Measurements from ENCODE around the gene B4GALNT3. TPM values are rescaled to one million over a fixed set of nuclear protein-coding genes. Genes with fewer than 3 reads are reported as not detected.
A peak's percentile ranks its signal among the peaks of the same experiment; 100 is the strongest.

B4GALNT3 gene
- total and polyA plus RNA-seq, 2 of the 13 experiments (the other 11 are each of a cell fraction or from before 2014, with no cell fraction given): 3.2 to 4.4 TPM

GRCh38 chr12:575948-576614, 116.3 kb downstream of the B4GALNT3 start (continued):
- TF ChIP-seq FOXO4 (CRISPR knock-in tag; conservative IDR thresholded peaks at IDR 0.05) (0 out of 2 replicates have a peak, but pooled peaks have one; percentile 53), NPAS2 (CRISPR knock-in tag; IDR thresholded peaks at IDR 0.05; ENCODE audit: borderline replicate concordance) (no peak), RFXAP (CRISPR knock-in tag; IDR thresholded peaks at IDR 0.05; ENCODE audit: borderline replicate concordance) (peak; percentile 55; the same call in 1 of the 2 replicates), ZBTB7B (CRISPR knock-in tag; IDR thresholded peaks at IDR 0.05) (peak; percentile 95), ZNF567 (CRISPR knock-in tag; IDR thresholded peaks at IDR 0.05; ENCODE audit: borderline replicate concordance) (peak; percentile 93; the same call in 1 of the 2 replicates), ZMAT3 (CRISPR knock-in tag; conservative IDR thresholded peaks at IDR 0.05) (peak; percentile 94; the same call in 1 of the 2 replicates), ZNF619 (CRISPR knock-in tag; IDR thresholded peaks at IDR 0.05) (peak; percentile 88; the same call in 1 of the 2 replicates), ZMYM4 (CRISPR knock-in tag; IDR thresholded peaks at IDR 0.05) (peak; percentile 89), JDP2 (CRISPR knock-in tag; IDR thresholded peaks at IDR 0.05; ENCODE audit: borderline replicate concordance) (no peak; the same call in 1 of the 2 replicates), MTERF4 (CRISPR knock-in tag; IDR thresholded peaks at IDR 0.05) (peak; percentile 88; the same call in 1 of the 2 replicates), ZNF496 (CRISPR knock-in tag; IDR thresholded peaks at IDR 0.05; ENCODE audit: insufficient replicate concordance) (no peak), ZNF660 (CRISPR knock-in tag; IDR thresholded peaks at IDR 0.05; ENCODE audit: borderline replicate concordance, low read depth) (no peak), ZFX (CRISPR knock-in tag; IDR thresholded peaks at IDR 0.05; ENCODE audit: low read depth) (peak; percentile 99), ZNF737 (CRISPR knock-in tag; IDR thresholded peaks at IDR 0.05; ENCODE audit: borderline replicate concordance) (peak; percentile 92; the same call in 1 of the 2 replicates), ZNF331 (CRISPR knock-in tag; IDR thresholded peaks at IDR 0.05) (peak; percentile 92)
- TF ChIP-seq, protein P1, sequence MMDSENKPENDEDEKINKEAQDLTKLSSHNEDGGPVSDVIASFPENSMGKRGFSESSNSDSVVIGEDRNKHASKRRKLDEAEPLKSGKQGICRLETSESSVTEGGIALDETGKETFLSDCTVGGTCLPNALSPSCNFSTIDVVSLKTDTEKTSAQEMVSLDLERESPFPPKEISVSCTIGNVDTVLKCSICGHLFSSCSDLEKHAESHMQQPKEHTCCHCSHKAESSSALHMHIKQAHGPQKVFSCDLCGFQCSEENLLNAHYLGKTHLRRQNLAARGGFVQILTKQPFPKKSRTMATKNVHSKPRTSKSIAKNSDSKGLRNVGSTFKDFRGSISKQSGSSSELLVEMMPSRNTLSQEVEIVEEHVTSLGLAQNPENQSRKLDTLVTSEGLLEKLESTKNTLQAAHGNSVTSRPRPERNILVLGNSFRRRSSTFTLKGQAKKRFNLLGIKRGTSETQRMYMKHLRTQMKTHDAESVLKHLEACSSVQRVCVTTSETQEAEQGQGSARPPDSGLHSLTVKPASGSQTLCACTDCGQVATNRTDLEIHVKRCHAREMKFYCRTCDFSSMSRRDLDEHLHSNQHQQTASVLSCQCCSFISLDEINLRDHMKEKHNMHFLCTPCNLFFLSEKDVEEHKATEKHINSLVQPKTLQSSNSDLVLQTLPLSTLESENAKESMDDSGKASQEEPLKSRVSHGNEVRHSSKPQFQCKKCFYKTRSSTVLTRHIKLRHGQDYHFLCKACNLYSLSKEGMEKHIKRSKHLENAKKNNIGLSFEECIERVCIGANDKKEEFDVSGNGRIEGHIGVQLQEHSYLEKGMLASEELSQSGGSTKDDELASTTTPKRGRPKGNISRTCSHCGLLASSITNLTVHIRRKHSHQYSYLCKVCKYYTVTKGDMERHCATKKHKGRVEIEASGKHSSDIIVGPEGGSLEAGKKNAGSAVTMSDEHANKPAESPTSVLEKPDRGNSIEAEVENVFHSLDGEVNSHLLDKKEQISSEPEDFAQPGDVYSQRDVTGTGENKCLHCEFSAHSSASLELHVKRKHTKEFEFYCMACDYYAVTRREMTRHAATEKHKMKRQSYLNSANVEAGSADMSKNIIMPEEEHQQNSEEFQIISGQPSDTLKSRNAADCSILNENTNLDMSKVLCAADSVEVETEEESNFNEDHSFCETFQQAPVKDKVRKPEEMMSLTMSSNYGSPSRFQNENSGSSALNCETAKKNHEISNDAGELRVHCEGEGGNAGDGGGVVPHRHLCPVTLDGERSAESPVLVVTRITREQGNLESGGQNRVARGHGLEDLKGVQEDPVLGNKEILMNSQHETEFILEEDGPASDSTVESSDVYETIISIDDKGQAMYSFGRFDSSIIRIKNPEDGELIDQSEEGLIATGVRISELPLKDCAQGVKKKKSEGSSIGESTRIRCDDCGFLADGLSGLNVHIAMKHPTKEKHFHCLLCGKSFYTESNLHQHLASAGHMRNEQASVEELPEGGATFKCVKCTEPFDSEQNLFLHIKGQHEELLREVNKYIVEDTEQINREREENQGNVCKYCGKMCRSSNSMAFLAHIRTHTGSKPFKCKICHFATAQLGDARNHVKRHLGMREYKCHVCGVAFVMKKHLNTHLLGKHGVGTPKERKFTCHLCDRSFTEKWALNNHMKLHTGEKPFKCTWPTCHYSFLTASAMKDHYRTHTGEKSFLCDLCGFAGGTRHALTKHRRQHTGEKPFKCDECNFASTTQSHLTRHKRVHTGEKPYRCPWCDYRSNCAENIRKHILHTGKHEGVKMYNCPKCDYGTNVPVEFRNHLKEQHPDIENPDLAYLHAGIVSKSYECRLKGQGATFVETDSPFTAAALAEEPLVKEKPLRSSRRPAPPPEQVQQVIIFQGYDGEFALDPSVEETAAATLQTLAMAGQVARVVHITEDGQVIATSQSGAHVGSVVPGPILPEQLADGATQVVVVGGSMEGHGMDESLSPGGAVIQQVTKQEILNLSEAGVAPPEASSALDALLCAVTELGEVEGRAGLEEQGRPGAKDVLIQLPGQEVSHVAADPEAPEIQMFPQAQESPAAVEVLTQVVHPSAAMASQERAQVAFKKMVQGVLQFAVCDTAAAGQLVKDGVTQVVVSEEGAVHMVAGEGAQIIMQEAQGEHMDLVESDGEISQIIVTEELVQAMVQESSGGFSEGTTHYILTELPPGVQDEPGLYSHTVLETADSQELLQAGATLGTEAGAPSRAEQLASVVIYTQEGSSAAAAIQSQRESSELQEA (CRISPR knock-in tag; IDR thresholded peaks at IDR 0.05; ENCODE audit: not compliant biosample characterization): peak; percentile 65
- TF ChIP-seq, protein P2, sequence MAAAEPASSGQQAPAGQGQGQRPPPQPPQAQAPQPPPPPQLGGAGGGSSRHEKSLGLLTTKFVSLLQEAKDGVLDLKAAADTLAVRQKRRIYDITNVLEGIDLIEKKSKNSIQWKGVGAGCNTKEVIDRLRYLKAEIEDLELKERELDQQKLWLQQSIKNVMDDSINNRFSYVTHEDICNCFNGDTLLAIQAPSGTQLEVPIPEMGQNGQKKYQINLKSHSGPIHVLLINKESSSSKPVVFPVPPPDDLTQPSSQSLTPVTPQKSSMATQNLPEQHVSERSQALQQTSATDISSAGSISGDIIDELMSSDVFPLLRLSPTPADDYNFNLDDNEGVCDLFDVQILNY (CRISPR knock-in tag; conservative IDR thresholded peaks at IDR 0.05): peak; percentile 72; the same call in 1 of the 2 replicates
